HG03280 (cell line): Measurements from ENCODE around the gene BCLAF3.

ENCODE experiments used
- ATAC-seq: cut with Tn5 transposase; IDR thresholded peaks from one replicate; pipeline ENCODE4 v1.9.1; 2021; ENCODE audit warnings: mild to moderate bottlenecking, moderate library complexity; ENCODE audit not compliant: unreplicated experiment

BCLAF3 gene

DNA sequence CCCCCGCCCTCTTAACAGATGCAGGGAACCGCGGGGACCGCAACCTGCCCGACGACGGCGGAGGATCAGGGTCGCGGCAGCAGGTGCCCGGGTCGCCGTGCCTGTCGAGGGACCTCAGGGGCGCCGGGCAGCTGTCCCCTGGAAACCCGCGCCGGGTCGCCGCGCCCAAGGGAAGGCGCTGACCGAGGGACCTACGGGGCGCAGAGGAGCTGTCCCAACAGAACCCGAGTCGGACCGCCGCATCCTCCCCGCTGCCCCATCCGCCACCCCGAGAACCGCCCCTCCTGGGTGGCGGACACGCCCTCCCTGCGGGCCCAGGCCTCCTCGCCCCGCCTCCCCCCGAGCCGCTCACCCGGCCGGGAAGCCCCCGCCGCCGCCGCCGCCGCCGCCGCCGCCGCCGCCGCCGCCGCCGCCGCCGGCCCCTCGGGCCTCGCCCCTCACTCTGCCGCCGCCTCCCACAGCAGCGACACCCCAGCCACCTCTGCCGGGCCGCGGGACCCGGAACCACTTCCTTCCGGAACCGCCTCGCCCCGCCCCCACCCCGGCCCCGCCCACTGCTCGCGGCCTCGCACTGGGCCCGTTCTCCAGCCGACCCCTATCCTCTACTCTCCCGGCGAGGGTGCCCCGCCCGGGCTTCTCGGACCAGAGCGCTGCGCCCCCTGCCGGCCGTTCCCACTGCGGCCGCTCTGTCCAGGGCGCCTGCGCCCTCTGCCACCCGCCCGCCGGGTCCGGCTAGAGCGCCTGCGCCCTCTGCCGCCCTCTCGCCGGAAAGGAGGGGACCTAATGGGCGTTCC lies at the start of gene BCLAF3:
TSS of gene BCLAF3 (minus strand) at position 506 of the 794 bp plus-strand sequence. CDS start 20,797 bp downstream, outside the sequence.
- ATAC-seq, result peak; percentile 94

DNA sequence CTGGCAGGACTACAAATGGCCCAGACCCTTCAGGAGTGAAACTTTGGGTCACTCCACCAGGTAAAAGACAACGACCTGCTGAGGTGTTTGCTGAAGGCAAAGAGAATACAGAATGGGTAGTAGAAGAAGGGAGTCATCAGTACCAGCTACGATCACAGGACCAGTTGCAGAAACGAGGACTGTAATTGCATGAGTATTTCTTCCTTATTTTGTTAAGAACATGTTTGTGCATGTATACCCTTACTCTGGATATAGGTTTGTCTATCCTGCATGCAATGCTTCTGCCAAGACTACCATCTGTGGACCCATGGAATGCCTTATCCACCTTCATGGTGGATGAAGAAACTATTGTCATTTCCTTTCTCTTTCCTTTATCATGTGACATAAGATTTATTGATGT lies 48.1 kb upstream of the BCLAF3 start:
- ATAC-seq, result no peak

DNA sequence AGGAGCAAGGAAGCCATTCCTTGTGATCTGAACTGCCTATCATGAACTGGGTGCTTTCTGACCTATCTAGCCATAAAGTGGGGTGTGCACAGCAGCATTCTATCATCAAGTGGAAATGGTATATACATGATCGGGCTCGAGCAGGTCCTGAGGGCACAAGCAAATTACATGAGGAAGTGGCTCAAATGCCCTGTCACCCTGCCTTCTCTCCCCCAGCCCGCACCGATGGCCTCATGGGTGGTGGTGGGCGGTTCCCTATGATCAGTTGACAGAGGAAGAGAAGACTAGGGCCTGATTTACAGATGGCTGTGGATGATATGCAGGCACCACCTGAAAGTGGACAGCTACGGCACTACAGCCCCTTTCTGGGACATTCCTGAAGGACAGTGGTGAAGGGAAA lies 46.3 kb upstream of the BCLAF3 start:
- no peak for ATAC-seq

DNA sequence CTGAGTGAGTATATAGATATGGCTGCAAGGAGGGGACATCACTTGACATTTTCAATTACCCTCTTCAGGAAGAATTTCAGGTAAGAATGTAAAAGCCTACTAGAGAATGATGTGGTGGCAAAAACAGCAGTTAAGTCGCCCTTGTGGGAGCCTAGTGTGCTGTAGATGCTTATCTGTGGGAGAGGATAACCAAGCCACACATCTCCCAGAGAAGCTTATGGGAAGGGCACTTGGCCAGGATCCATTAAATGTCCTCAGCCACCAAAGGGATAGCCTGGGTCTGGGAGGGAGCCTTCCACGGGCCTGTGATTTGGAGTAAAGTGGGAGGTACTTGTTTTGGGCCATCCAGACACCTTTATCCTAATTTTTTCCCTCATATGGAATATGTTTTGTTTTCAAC lies 41.3 kb upstream of the BCLAF3 start:
- ATAC-seq, result no peak

DNA sequence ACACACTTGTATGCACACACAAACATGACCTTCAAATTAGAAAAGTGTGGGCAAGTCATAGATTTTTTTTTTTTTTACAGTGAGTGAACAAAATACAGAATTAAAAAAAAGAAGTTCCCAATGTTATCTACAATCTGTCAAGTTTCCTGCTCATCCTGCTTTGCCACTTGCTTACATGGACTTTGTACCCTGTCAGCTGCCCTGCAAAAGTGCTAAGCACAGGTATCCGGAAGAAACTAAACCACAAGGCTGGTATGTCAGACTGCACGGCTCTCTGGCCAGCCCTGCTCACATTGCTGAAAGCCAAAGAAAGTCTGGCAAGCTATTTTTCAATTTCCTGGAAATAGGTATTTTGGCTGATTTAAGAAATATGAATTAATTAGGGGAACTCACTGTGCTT lies 38.9 kb upstream of the BCLAF3 start:
- ATAC-seq, result no peak

DNA sequence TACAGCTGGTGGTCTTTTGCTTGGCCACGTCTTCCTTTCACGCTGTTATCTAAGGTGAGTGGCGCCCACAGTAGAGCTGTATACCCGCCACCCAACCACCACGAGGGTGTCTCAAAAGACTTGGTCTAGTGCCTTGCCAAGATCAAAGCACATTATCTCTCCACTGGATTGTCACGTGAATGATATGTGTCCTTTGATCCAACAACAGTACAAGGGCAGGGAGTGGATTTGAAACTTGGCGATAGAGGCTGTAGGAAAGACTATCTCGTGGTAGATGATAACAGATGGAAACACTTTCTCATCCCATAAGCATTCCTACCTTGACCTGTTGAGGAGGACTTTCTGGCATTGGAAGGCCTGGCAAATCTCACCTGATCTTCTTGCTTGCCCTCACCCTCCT lies 37.7 kb upstream of the BCLAF3 start:
- no peak for ATAC-seq

DNA sequence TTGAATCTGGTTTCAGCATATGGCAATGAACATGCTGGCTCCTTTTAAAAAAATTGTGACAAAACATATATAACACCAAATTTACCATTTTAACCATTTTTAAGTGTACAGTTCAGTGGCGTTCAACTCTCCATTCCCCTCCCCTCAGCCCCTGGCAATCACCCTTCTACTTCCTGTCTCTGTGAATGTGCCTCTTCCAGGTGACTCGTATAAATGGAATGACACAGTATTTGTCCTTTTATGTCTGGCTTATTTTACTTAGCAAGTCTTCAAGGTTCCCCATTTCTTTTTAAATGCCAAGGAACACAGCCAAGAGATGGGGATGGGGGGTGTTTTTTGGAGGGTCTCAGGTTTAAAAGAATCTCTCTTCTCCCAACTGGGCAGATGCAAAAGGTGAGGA lies 35.4 kb upstream of the BCLAF3 start:
- ATAC-seq, result no peak

DNA sequence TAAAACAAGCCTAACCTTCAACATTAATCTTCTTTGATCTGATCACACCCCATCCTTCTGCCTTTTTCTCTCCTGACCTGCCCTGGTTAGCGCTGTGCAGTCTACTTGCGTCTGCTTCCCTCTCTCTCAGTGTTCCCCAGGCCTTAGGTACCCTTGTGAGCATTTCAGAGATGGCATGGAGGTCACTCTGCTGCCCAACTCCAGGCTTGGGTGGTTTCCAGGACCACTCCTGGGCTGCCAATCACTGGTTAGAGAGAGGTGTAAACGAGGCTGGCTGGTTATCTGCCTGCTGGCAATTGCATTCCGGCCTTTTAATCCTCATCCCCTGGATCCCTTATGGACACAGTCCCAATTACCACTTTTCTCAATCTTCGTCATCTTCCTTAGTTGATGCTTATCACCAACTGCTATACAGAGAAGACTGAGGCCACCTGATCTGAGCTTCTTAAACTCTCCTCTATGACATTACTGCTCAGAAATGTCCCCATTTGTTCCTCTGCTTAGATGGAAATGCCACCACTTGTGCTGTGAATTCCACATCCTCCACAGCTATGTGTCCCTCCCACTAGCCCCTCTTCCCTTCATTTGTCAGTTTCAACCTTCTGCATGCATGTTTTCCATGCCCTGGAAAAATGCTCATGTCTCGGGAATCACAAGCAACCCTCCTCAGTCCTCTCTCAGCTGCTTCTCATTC lies 29.0 kb upstream of the BCLAF3 start:
- ATAC-seq, result no peak

DNA sequence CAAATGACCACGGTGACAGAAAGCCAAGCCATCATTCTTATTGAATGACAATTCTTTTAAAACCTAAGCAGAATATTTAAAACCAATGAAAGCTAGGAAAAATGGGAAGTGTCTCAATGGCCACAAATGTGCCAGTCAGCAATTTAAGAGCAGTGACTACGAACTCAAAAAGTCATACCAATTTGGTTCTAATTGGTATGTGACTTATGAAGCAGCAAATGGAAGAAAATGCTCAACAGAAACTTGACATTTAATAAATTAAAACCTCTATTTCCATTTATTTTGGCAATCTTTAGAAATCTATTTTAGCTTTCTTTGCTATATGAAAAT lies 25.7 kb upstream of the BCLAF3 start:
- no peak for ATAC-seq

DNA sequence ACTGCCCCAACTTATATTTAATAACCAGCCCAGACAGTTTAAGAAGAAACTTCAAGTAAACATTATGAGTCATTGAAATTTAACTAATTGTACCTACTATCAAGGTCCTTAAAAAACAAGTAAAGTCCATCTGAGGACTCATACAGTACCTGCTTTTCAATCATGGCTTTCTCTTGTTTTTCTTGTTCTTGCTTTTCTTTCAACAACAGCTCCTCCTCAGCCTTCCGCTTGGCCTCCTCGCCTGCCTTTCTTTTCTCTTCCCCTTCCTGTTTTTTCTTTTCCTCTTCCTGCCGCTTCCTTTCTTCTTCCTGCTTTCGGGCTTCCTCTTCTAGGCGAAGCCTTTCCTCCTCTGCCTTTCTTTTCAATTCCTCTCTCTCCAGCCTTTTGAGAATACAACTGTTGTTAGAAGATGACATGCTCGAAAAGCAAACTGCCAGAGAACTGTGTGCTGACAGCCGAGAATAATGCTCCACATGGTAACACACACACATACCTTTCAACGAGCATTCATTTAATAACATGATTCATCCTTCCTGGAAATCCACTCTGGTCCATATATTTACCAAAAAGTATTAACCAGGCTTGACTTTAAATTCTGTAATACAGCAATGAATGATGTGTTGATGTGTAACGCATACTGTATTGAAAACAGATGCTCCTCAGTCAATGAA lies 25.2 kb upstream of the BCLAF3 start:
- no peak for ATAC-seq

DNA sequence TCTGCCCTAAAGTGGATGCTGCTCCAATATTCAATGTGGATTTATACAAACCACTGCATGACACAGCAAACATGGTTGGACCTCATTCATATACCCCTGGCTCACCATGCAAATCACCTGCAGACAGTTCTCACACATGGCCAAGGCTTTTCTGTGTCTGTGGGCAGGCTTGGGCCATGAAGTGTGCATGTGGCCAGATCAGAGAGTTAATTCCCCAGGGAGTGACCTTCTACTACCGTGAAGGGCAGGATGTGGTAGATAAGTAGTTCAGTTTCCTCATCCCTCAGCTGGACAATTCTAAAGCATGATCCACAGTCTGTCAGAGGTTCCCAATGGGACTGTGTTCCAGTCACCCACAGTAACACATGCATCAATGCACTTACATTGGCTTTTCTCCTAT lies 24.6 kb upstream of the BCLAF3 start:
- ATAC-seq, result no peak

DNA sequence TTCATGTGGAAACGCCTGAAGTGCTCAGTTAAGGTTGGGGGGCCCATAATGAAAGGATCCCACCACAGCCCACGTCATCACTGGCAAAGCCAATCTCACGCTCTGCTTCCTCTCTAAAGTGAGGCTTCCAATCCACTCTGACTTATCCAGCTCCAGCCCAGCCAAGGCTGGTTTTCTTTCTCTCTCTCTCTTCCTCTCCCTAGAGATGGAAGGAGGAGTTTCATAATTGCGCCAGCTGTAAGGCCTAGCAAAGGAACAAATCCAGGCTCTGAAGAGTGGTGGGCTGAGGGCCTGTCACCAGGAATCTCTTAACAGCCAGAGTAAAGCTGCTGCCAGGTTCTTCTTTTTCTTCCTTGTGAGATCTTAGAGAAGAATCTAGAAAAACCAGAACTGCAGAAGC lies 20.7 kb upstream of the BCLAF3 start:
- ATAC-seq, result no peak

DNA sequence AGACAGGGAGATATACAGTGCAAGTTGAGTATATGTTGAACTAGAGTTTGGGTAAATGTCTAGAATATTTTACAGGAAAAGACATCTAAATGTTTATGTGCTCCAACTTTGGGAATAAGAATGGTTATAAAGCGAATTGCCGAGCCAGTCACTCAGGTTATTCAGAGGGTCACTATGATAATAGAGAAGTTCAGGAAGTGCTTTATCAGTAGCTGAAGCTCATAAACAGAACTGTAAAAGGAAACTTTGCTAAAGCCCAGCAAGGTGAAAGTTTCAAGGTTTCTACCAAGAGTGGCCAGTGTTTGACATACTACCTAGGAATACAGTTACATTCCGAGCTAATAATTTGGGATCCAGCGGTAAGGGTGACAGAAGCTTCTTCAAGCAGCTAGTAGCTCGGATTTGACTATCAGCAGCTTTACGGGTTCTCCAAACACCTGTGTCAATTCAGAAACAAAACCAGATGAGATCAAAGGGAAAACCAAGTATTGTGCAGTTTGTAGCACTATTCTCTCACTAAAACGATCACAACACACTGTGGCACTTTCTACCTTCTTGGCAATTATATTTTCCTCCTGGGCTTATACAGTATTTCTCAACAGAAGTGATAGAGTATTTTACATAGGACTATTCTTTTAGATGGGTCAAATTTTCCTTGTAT lies 17.2 kb upstream of the BCLAF3 start:
- ATAC-seq, result no peak

DNA sequence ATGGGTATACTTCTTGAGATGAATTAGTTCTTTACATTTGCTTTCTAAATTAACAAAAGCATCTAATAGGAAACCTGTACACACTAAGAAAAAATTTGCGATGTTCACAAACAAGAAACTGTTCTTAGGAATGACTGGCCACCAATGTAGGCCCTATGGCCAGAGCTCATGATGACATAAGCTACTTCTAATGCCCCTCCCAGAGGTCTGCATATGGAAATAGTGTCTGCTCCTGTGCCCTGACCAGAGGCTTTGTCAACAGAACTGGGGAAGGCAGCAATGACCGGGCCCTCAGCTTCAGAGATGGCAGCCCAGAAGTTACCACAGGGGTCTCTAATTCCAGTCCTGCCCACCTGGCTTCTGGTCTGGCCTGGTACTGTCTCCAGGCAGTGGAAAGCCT lies 15.0 kb upstream of the BCLAF3 start:
- no peak for ATAC-seq

DNA sequence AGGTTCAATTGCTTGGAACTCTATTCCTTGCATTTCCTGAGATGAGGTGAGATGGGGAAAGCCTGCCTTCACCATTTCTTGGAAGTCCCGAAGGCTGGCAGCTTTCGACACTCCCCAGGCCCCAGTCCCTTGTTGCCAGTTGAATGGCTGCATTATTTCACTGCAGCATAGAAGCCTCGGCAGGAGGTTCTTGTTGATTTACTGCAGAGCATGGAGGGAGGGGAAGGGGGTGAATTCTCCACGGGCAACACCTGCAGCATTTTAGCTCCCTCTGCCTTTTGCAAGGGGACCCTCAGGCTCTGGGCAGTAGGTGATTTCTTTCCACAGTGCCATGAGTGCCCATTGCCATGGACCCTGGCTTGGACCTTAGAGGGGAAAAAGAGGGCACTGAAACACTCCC lies 10.7 kb upstream of the BCLAF3 start:
- ATAC-seq, result no peak

DNA sequence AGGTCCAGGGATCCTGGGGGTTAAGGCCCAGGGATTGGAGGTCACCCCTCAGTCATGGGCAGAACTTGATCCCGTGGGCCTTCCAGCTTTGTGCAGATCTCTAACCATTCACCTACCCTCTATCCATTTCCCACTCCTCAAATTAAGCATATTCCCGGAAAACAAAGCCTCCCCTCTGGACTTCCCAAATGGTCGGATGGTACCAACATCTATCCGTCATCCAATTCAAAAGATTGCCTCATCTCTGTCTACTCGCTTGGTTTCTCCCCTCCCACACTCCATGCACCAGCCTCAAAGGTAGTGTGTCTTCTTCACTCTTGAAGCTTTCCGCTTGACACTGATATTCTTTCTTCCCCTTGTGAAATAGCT lies 473 bp upstream of the BCLAF3 start:
- no peak for ATAC-seq

DNA sequence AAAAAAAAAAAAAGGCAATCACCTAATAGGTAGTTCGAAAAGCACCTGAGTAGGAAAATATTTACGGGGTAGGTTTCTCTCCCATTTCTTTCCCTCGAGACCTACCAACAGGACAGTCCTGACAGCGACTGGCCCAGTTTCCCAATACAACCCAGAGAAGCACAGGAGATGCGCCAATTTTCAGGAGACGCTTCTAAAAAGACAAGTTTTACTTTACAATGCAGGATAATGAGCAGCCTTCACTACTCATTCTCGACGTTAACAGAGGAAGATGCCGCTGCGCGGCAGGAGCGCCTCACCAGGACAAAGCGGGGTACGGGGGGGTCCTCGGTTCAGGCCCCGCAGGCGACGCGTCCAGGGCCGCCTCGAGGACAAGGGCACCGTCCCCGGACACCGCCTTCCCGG lies 708 bp downstream of the BCLAF3 start:
- peak; percentile 25 for ATAC-seq

DNA sequence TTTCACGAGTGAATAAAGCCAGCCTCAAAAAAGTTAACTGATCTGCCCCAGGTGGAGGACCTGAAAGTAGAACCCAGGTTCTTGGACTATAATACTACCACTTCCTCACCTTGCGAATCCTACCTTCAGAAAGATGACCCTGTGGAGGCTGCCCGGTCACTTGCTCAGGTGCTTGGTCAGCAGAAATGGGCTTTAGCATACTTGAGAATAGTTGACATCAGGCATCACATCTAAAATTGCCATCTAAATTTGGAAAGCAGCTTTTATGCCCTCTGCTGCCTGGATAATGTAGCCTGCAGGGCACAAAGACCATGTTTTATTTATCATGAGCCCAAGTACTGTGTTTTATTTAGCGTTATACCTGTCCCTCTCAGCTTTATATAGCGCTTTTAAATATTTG lies 3.0 kb downstream of the BCLAF3 start:
- ATAC-seq, result no peak

DNA sequence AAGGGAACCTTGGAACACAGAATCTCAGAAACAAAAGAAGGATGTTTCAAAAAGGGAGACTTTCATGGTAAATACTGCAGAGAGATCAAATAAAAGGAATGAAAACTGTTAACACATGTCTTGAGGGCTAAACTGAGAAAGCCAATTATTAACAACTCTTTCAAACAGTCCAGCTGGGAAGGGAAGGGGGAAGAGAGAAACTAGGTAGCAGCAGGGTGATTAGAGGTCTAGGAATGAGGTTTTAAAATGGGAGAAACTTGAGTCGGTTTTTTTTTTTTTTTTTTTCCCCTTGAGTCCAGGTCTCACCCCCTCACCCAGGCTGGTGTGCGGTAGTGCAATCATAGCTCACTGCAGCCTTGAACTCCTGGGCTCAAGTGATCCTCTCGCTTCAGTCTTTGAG lies 4.3 kb downstream of the BCLAF3 start:
- no peak for ATAC-seq

DNA sequence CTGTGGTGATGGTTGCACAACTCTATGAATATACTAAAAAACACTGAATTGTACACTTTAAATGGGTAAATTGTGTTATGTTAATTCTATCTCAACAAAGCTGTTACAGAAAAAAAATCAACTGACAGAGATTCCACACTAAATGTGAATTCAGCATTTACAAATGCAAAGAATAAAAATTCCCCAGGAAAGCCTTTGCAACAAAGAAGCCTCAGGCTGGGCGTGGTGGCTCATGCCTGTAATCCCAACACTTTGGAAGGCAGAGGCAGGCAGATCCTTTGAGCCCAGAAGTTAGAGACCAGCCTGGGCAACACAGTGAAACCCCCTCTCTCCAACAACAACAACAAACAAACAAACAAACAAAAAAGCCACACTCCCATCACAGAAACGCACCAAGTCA lies 8.9 kb downstream of the BCLAF3 start:
- ATAC-seq, result no peak

DNA sequence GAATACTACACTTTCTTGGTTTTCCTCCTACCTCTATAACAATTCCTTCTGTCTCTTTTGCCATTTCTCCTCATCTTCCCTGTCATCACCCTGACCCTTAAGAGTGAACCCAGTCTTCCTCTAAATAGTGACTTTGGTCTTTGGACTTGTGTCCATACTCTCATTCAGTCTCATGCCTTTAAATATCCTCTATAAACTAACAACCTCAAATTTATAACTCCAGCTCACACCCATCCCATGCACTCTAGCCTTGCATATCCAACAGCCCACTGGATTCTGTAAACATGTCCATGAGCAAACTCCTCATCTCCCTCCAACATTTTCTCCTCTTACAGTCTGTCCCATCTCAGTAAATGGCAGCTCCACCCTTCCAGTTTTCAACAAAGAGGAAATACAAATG lies 15.0 kb downstream of the BCLAF3 start:
- ATAC-seq, result no peak

DNA sequence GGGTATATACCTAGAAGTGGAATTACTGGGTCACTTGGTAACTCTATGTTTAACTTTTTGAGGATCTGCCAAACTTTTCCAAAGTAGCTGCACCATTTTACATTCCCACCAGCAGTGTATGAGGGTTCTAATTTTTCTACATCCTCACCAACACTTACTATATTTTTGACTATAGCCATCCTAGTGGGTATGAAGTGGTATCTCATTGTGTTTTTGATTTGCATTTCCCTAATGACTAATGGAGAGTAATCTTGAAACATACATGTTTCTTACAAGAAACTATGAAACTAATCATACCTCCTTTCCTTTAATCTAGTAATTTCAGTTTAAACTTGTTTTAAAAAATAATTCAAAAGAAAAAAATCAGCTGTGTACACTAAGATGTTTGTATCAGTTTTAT lies 17.9 kb downstream of the BCLAF3 start:
- no peak for ATAC-seq
